GM23338 (cell line): ENCODE data around the gene TTC27. TPM values are rescaled to one million over a fixed set of nuclear protein-coding genes. Genes with fewer than 3 reads are reported as not detected.

Experiments
- ATAC-seq: fragments of 200-7000 bp; cut with Tn5 transposase; 3 replicates; pipeline ENCODE4 v1.9.1; 2020
- DNase-seq: peaks from one replicate; pipeline ENCODE4 v3.0.0-alpha.2; 2015; ENCODE audit warnings: low spot score
- H2AFZ ChIP-seq: fragments of 200-600 bp; sonication (generic); 2 replicates; pipeline ENCODE4 v1.8.0; 2016; ENCODE audit warnings: antibody characterized with exemption, mild to moderate bottlenecking, moderate library complexity
- H3F3A ChIP-seq: fragments of 200-600 bp; sonication (generic); replicated peaks from 2 replicates; pipeline ENCODE4 v1.8.0; 2017; ENCODE audit warnings: antibody characterized with exemption, mixed run types, low read depth
- H3K27ac ChIP-seq: fragments of 200-600 bp; sonication (generic); 2 replicates; pipeline ENCODE4 v1.6.1; 2016; ENCODE audit warnings: low read depth
- H3K27me3 ChIP-seq: fragments of 200-600 bp; sonication (generic); 2 replicates; pipeline ENCODE4 v1.8.0; 2016; ENCODE audit warnings: mild to moderate bottlenecking, mixed run types, moderate library complexity; ENCODE audit not compliant: insufficient read depth
- H3K36me3 ChIP-seq: fragments of 200-600 bp; sonication (generic); 2 replicates; pipeline ENCODE4 v1.8.0; 2016; ENCODE audit warnings: mild to moderate bottlenecking; ENCODE audit not compliant: insufficient read depth
- H3K4me1 ChIP-seq: fragments of 200-600 bp; sonication (generic); 2 replicates; pipeline ENCODE4 v1.8.0; 2016; ENCODE audit warnings: mild to moderate bottlenecking, moderate library complexity; ENCODE audit not compliant: insufficient read depth
- H3K4me2 ChIP-seq: fragments of 200-600 bp; sonication (generic); 2 replicates; pipeline ENCODE4 v1.7.1; 2017; ENCODE audit warnings: mixed run types
- H3K4me3 ChIP-seq: fragments of 200-600 bp; sonication (generic); 2 replicates; pipeline ENCODE4 v1.6.1; 2016; ENCODE audit warnings: mixed run types
- H3K79me2 ChIP-seq: fragments of 200-600 bp; sonication (generic); replicated peaks from 2 replicates; pipeline ENCODE4 v1.8.0; 2017; ENCODE audit warnings: mild to moderate bottlenecking; ENCODE audit not compliant: insufficient read depth
- H3K9me2 ChIP-seq: fragments of 200-600 bp; sonication (generic); 2 replicates; pipeline ENCODE4 v1.8.0; 2017; ENCODE audit not compliant: insufficient read depth
- H4K20me1 ChIP-seq: fragments of 200-600 bp; sonication (generic); replicated peaks from 2 replicates; pipeline ENCODE4 v1.8.0; 2017; ENCODE audit warnings: mild to moderate bottlenecking; ENCODE audit not compliant: insufficient read depth
- H3K27ac Mint-ChIP-seq: 2 replicates; pipeline ENCODE4 v1.8.0; 2020; ENCODE audit warnings: inconsistent platforms, mild to moderate bottlenecking, moderate library complexity, mixed read lengths
- H3K27me3 Mint-ChIP-seq: 3 replicates; pipeline ENCODE4 v1.8.0; 2022; ENCODE audit warnings: low read depth, mild to moderate bottlenecking, moderate library complexity, mixed read lengths, inconsistent platforms; ENCODE audit not compliant: insufficient read depth, poor library complexity
- H3K36me3 Mint-ChIP-seq: 3 replicates; pipeline ENCODE4 v1.8.0; 2021; ENCODE audit warnings: low read depth, mild to moderate bottlenecking, inconsistent platforms, moderate library complexity, mixed read lengths
- H3K4me1 Mint-ChIP-seq: 3 replicates; pipeline ENCODE4 v1.8.0; 2020; ENCODE audit warnings: mild to moderate bottlenecking, inconsistent platforms, mixed read lengths
- H3K4me3 Mint-ChIP-seq: 3 replicates; pipeline ENCODE4 v1.8.0; 2021; ENCODE audit warnings: moderate library complexity, mild to moderate bottlenecking, inconsistent platforms, mixed read lengths
- H3K9me3 Mint-ChIP-seq: 3 replicates; pipeline ENCODE4 v1.8.0; 2020; ENCODE audit warnings: moderate library complexity, mild to moderate bottlenecking, inconsistent platforms, mixed read lengths
- CREB1 ChIP-seq: fragments of 250-450 bp; sonication (Bioruptor Pico); IDR thresholded peaks from 2 replicates; pipeline ENCODE4 v1.5.0; 2020; ENCODE audit warnings: low read depth, mild to moderate bottlenecking, moderate library complexity
- CTCF ChIP-seq, 2 experiments: fragments of 200-600 bp in 1 of 2; sonication (generic) in 1 of 2; conservative IDR thresholded peaks; 2 replicates each; pipeline versions ENCODE4 v1.5.1 to v1.6.1; 2016 to 2017; ENCODE audit warnings: antibody characterized with exemption in 2 of 2, low read depth in 2 of 2, mild to moderate bottlenecking in 2 of 2, moderate library complexity in 1 of 2
- EZH2phosphoT487 ChIP-seq: fragments of 200-600 bp; sonication (generic); IDR thresholded peaks from one replicate; pipeline ENCODE4 v1.8.1; 2018; ENCODE audit warnings: antibody characterized with exemption; ENCODE audit not compliant: unreplicated experiment
- JUNB ChIP-seq: IDR thresholded peaks from one replicate; pipeline ENCODE4 v1.6.1; 2016; ENCODE audit warnings: antibody characterized with exemption; ENCODE audit not compliant: unreplicated experiment
- NANOG ChIP-seq: IDR thresholded peaks from 2 replicates; pipeline ENCODE4 v1.6.1; 2016; ENCODE audit warnings: antibody characterized with exemption, borderline replicate concordance
- POLR2AphosphoS5 ChIP-seq: IDR thresholded peaks from 2 replicates; pipeline ENCODE4 v1.6.1; 2016; ENCODE audit warnings: antibody characterized with exemption, low read depth
- STAT1 ChIP-seq: IDR thresholded peaks from one replicate; pipeline ENCODE4 v1.6.1; 2016; ENCODE audit warnings: antibody characterized with exemption; ENCODE audit not compliant: unreplicated experiment
- ZNF114 ChIP-seq: fragments of 250-450 bp; sonication (Bioruptor Pico); IDR thresholded peaks from 2 replicates; pipeline ENCODE4 v1.5.0; 2020; ENCODE audit warnings: mild to moderate bottlenecking, moderate library complexity
- ZNF462 ChIP-seq: fragments of 250-450 bp; sonication (Bioruptor Pico); IDR thresholded peaks from 2 replicates; pipeline ENCODE4 v1.5.0; 2020; ENCODE audit warnings: mild to moderate bottlenecking, moderate library complexity
- polyA plus RNA-seq: library from polyadenylated mRNA; unstranded; fragments of >200 nt; fragmentation: Nextera tagmentation; extraction: Ambion mirVana; gene quantifications from 2 replicates; pipeline ENCODE4 v1.2.1, GENCODE V29; 2016
- total RNA-seq: library from RNA; depleted of rRNA; stranded (reverse); fragments of >200 nt; shearing (Covaris generic); gene quantifications from 2 replicates; pipeline ENCODE4 v1.2.3, GENCODE V29; 2014
- TF ChIP-seq, protein P1 (sequence below): IDR thresholded peaks from 2 replicates; pipeline ENCODE4 v1.6.1; 2016; ENCODE audit warnings: antibody characterized with exemption
- TF ChIP-seq, protein P2 (sequence below): IDR thresholded peaks from one replicate; pipeline ENCODE4 v1.6.1; 2018; ENCODE audit warnings: antibody characterized with exemption; ENCODE audit not compliant: unreplicated experiment

Gene TTC27
- total and polyA plus RNA-seq, 2 experiments from 2014 or later = 11.8 to 41.3 TPM

GRCh38 chr2:32732912-32733472 lies 105.1 kb downstream of the TTC27 start (continued):
- TF ChIP-seq, protein P1, sequence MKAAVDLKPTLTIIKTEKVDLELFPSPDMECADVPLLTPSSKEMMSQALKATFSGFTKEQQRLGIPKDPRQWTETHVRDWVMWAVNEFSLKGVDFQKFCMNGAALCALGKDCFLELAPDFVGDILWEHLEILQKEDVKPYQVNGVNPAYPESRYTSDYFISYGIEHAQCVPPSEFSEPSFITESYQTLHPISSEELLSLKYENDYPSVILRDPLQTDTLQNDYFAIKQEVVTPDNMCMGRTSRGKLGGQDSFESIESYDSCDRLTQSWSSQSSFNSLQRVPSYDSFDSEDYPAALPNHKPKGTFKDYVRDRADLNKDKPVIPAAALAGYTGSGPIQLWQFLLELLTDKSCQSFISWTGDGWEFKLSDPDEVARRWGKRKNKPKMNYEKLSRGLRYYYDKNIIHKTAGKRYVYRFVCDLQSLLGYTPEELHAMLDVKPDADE = no peak
- TF ChIP-seq JUNB = no peak
- no peak for TF ChIP-seq CREB1
- TF ChIP-seq POLR2AphosphoS5 = no peak
- TF ChIP-seq, protein P2, sequence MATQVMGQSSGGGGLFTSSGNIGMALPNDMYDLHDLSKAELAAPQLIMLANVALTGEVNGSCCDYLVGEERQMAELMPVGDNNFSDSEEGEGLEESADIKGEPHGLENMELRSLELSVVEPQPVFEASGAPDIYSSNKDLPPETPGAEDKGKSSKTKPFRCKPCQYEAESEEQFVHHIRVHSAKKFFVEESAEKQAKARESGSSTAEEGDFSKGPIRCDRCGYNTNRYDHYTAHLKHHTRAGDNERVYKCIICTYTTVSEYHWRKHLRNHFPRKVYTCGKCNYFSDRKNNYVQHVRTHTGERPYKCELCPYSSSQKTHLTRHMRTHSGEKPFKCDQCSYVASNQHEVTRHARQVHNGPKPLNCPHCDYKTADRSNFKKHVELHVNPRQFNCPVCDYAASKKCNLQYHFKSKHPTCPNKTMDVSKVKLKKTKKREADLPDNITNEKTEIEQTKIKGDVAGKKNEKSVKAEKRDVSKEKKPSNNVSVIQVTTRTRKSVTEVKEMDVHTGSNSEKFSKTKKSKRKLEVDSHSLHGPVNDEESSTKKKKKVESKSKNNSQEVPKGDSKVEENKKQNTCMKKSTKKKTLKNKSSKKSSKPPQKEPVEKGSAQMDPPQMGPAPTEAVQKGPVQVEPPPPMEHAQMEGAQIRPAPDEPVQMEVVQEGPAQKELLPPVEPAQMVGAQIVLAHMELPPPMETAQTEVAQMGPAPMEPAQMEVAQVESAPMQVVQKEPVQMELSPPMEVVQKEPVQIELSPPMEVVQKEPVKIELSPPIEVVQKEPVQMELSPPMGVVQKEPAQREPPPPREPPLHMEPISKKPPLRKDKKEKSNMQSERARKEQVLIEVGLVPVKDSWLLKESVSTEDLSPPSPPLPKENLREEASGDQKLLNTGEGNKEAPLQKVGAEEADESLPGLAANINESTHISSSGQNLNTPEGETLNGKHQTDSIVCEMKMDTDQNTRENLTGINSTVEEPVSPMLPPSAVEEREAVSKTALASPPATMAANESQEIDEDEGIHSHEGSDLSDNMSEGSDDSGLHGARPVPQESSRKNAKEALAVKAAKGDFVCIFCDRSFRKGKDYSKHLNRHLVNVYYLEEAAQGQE = no peak
- TF ChIP-seq NANOG = no peak

- Histone ChIP-seq H3K79me2 (no peaks in the 10 kb centered on the region), H3K36me3 (no peaks in the 10 kb centered on the region), H3K27me3 (no peaks in the 10 kb centered on the region), H3K9me2 (no peaks in the 10 kb centered on the region), H2AFZ (no peak overlapping the region), H3F3A (no peaks in the 10 kb centered on the region), H3K27ac (no peak overlapping the region), H3K4me3 (no peak overlapping the region), H3K4me2 (no peak overlapping the region), H4K20me1 (no peaks in the 10 kb centered on the region), H3K4me1 (peaks cover 6% of the 10 kb centered on the region; the same call in 1 of the 2 replicates)
- peaks cover 19% of the 10 kb centered on the region; the same call in 2 of the 3 replicates for H3K4me1 Mint-ChIP-seq
- H3K4me3 Mint-ChIP-seq = no peak overlapping the region
- H3K27me3 Mint-ChIP-seq = peaks cover 2% of the 10 kb centered on the region
- no peak for ATAC-seq
- no peaks in the 10 kb centered on the region for H3K36me3 Mint-ChIP-seq
- no peak overlapping the region for H3K27ac Mint-ChIP-seq
- no peak for DNase-seq
- H3K9me3 Mint-ChIP-seq = no peaks in the 10 kb centered on the region
- TF ChIP-seq STAT1 (no peak), POLR2AphosphoS5 (no peak), ZNF114 (CRISPR knock-in tag) (no peak), CTCF (conservative IDR thresholded peaks at IDR 0.05; ENCODE audit: low read depth in 2 of 2) (no peak), CREB1 (no peak), JUNB (no peak), EZH2phosphoT487 (no peak), ZNF462 (CRISPR knock-in tag) (no peak)
- TF ChIP-seq, protein P1 = no peak
These were observed 107.5 kb downstream of the TTC27 start for GRCh38 chr2:32735348-32735747.
